ENCODE results near the gene TMTC2.

TMTC2 gene

DNA sequence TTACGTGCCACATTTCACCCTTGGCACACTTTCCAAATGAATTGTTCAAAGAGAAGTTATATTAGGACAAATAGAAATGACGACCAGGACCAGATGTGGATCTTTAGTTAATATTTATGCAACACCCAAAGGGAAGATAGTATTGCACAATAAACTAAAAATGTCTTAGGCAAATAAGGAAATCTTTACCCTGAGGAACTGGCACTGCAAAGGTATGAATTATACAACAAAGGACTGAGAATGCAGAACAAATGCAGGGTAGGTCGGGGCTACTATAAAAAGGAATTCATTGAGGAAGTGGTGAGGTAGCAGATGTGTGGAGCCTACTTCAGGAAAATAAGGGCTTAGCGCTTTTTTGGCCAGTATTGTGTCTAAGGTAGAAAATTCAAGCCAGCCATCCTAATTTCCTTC, 3.9 kb upstream of the TMTC2 start:
- no peak for DNase-seq

DNA sequence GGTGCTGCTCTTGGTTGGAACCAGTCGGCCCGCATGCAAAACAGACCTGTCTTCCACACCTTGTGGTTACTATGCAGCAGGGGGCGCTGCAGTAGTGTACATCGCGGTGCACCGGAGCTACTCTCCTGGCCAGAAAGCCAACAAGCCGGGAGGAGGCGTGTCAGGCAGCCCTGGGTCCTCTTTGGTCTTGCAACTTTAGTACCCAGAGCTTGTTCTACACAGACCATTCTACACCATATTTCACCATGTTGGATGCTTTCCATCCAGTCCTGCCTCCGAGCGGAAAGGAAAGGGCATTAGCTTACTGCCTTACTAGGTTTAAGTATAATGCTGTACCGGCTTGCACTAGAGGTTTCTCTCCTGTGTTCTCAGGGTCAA, 927 bp upstream of the TMTC2 start:
- DNase-seq, result peak; percentile 23

DNA sequence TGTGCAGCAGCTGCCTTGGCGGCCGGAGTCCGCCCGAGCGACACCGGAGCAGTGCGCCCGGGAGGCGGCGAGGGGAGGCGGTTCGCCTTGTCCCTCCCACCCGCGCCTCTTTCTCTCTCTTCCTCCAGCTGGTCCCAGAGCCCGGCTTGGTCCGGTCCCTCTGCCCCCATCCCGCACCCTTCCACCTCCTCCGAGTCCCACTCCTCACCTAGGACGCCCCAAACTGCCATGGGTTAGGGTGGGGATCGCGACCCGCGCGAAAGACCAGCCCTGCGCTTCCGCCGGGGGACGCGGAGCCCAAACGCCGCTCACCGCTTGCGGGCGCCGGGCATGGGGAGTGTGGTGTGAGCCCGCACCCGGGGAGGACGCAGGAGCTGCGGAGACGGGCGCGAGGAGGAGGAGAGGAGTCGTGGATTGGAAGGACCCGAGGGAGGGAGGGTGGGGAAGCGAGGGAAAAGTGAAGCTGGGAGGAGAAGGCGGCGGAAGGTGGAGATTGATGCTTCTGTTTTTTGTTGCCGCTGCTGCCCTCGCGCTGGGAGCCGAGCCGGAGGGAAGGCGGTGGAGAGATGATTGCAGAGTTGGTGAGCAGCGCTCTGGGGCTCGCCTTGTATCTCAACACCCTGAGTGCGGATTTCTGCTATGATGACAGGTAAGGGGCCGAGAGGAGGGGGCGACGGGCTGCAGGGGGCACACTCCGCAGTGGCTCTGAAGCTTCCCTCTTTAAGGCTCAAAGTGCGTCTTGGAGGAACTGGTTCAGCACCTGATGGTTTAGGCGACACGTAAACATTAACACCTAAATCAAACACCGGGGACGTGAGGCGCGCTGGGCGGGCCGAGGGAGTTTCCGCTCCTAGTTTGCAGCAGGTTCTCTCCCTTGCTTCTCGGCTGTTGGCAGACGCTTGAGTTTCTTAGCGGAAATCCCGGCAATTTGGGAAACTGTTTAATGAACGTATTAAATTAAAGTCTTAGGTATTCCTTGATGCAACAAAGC, 610 bp downstream of the TMTC2 start:
- DNase-seq, result peak; percentile 45

DNA sequence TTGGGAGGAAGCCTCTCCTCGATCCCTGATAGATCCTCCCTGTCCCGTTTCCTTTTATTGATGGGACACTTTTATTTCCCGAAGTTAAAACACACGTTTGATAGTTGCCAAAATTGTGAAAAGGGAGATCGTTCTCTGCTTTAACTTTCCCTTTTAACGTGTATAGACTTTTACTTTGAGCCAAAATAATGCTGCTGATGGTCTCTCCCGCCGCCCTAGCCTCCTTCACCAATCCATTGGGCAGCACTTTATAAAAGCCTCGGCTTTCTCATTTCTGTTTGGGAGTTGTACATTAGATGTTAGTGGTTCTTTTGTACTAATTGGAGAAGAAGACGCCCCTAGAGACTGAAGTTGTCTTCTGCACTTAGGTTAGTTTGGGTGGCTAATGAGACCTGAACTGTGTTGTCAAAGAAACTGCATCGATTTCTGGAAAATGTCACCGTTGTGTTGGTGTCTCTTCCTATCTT, 1.4 kb downstream of the TMTC2 start:
- no peak for DNase-seq

DNA sequence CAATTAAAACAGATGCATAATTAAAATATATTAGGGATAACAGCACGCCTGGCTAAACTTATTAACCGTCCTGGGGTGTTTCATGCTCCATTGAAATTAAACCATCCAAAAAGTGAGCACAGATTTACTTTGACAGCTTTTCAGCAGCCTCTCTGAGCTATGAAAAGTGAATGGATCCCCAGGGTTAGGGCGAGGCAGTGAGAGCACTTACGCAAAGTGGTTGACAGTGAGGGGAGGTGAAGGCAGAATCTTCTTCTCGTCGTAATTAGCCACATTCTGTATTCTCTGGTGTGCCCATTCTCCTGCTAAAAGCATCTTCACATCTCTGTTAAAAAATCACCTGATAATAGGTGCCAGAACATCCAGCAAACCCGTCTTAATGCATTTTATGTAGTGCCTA, 1.9 kb downstream of the TMTC2 start:
- no peak for DNase-seq

DNA sequence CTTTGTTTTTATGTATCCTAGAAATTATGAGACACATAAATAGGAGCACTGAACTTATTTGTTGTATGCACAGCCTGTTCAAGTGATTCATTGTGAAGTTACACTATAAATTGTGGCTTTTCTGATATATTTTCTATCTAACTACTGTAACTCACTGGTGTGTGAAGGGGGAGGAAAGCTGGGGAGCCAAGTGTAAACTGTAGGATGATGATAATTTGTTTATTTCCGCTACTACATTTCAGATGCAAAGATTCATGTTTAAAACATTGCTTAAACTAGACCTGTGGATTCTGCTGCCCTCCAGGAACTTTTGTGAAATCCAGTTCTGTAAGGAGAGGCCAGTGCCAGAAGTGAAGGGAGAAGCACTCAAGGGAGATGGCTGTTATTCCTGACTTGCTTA, 3.3 kb downstream of the TMTC2 start:
- no peak for DNase-seq

DNA sequence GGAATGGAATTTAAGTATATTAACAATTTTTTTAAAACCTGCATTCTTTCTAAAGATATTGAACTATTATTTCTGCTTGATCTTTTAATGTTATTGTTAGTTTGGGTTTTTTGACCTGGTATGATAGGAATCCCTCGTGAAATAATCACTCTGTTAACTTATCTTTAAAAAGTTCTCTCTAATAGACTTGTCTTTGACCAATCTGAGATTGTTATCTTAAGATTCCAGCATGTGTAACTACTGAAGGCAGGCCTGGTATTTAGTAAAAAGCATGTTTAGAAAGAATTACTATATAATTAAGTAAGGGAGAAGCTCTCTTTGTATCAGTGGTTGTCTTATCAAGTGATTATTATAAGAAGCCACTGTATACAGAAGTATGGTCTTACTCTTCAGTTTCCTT, 4.8 kb downstream of the TMTC2 start:
- no peak for DNase-seq

DNA sequence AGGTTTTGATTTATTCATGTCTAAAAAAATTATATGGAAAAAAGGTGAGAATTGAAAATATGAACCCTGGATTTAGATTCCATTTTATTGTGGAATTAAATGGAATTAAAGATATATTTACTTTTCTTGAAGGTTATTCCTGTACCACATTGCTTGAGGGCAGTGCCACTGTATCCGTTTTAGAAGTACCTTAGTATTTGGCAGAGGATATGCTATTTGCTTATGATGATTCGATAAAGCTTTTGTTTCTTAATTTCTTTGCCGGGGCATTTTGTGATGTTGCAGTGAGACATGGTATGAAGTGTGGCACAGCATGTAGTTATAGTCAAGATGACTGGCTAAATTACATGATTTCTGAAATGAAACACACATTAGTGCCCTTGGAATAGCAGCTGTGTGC, 7.6 kb downstream of the TMTC2 start:
- no peak for DNase-seq

DNA sequence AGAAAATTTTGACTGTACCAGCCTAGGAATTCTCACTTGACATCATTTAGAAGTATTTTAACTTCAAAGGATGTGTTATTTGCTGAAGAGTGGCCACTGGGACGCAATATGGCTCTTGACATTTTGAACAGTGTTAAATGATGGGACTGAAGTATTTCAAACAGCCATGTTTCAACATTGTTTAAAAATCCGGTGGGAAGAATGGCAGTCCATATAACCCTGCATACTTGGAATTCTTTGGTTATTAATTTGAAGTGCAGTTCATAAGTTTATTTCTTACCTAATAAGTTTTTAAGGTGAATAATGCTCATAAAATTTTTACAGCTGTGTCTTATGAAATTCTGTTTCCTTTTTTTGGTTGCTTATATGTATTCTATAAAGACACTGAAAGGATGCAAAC, 8.3 kb downstream of the TMTC2 start:
- no peak for DNase-seq

DNA sequence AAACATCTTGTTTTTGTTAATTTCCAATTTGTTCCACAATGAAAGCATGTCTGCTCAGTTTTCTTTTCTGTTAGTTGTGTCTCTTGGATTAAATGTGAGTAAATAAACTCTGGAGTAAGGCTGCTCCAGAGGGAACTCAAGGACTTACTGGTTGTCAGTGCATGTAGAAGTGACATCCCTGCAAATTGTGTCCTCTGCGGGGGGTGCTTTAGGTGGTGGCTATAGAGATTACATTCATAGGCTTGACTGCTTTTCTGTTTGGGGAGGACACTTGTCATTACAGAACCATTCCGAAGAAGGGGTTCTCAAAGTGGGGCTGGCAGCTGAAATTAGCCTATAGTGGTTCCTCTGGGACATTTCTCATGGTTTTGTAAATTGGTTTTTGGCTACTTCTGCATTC, 8.8 kb downstream of the TMTC2 start:
- no peak for DNase-seq

DNA sequence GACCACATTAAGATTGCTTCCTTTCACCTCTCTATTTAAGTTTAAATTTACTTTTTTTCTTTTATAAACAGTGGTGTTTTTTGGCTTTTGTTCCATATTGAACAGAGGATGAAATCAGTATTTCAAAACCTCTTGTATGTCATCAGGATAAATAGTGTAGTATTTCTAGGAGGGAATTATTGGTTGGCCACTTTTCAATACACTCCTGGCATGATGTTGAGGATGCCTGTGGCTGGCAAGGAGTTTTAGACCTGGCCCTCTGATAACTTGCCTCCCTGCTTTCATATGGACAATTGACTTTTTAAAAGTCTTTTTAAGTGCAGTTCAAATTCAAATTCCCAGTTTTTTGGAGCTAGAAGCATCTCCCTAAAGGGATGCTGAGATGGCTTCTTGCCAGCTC, 9.8 kb downstream of the TMTC2 start:
- DNase-seq, result no peak

DNA sequence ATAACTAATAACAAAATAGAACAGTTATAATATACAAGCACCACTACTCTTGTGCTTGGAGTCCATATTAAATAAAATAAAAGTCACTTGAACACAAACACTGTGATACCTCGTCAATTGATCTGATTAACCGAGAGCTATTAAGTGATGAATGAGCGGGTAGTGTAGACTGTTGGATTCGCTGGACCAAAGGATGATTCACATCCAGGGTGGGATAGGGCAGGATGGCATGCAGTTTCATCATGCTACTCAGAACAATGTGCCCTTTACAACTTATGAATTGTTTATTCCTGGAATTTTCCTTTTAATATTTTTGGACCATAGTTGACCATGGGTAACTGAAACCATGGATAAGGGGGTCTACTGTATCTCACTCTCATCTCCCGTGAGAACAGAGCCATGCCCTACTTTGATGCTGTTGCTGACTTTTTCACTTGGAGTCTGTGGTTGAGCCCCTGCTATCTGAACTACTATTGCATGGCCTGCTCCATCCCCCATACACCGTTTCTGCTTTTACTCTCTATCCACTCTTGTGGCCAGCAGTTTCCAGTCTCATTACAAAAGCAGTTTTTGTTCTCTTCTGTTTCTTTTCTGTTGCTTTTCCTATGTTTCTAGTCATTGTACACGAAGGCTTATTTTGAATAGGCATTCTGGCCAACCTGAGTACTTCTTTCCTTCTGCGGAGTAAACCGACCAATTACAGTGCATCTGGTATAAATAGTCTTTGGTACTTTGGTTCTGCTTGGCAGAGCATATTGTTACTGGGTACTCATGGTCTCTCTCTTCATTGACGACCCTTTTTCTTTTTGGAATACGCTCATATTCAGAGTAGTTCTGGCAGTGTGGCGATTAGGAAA, 12.2 kb downstream of the TMTC2 start:
- no peak for DNase-seq

DNA sequence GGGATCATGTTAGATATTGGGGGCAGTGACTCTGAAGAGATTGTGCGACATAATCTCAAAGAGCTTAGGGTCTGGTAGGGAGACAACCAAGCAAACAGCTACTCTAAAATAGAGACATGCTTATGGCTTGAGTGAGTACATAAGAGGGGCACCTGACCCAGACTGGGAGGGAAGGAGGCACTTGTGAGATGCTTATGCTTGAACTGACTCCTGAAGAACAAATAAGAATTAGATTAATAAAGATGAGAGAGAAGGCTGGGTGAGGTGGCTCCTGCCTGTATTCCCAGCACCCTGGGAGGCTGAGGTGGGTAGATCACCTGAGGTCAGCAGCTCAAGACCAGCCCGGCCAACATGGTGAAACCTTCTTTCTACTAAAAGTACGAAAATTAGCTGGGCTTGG, 19.1 kb downstream of the TMTC2 start:
- no peak for DNase-seq

DNA sequence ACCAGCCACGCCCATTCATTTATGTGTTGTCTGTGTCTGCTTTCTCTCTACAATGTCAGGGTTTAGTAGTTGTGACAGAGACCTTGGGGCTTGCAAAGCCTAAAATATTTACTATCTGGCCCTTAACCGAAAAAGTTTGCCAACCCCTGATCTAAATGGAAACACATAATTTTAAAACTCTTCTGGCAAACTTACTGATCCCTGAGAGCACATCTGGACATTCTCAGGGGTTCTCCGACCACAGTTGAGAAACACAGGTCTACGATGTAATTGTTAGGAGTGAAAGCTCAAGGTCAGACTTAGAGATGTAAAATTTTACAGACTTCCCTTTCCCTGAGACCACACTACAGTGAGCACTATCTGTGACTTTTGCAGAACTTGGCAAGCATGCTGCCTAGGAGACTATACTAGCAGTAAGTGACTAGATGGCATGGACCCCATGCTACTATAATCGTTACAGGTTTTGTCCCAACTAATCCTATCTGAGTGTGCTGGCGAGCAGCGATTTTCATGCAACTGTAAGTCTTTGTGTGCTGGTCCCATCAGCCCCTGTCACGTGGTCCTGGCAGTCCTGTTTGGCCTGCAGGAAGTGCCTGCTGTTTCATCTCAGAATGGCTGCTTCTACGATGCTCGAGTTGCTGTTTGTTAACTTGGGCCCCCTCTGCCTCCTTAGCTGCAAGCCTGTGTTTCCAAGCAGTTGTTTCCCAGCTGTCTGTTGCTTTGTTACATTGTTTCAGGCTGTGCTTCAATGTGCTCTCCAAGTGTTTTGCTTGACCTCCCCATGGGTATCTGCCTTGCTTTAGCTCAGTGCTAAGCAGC, 21.6 kb downstream of the TMTC2 start:
- DNase-seq, result no peak

DNA sequence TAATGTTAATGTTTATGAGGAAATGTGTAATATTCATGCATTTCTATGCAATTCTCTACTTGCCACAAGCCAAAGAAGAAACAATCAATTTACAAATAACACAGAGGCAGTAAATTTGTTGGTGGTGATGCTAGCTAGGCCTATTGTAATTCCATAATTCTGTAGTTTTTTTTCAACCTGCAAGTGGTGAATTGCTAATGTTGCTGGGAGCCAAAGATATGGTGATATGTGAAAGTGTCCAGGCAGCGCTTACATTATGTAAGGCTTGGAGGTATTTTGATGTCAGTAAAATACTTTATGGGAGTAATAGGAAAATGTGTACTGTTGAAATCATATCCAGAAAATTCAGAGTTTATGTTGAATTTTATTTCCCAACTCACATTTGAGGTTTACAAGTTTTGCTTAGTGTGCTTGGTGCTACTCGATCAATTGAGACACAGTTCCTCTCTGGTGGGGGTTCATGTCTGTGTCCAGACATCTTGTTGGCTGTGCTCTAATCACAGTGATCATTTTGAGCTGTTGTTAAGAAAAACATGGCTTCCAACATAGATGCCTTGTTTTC, 23.2 kb downstream of the TMTC2 start:
- no peak for DNase-seq

DNA sequence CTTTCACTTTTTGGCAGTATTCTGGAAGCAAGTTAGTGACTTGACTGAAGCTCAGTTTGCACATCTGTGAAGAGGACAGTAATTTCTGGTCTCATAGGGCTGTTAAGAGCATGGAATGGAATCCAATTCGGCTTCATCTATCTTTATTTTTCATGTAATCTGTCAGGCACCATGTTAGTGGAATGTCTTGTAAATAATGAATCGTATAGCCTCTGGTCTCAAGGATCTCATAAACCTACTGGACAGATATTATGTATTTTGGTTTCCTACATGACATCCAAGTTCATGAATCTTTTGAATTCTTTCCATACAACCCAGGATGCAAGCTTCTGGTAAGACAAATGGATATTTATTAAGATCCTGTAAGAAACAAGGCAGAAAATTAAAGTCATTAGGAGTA, 24.0 kb downstream of the TMTC2 start:
- no peak for DNase-seq

DNA sequence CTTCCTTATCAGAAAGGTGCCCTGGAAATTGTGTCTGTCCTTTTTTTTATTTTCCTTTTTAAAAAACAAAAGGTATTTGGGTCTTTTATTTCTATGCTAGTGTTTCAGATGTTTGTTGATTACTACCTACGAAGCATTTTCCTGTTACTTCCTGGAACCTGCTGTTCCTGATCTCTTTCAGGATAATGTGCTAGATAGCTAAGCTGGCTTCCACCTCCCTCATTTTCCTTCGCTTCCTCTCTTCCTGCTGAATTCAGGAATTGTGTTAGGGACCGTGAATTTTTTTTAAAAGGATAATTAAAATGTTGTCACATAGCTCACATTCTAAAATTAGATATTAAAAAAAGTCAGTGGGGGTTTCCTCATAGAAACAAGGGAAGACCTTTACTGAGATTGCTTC, 27.7 kb downstream of the TMTC2 start:
- no peak for DNase-seq

DNA sequence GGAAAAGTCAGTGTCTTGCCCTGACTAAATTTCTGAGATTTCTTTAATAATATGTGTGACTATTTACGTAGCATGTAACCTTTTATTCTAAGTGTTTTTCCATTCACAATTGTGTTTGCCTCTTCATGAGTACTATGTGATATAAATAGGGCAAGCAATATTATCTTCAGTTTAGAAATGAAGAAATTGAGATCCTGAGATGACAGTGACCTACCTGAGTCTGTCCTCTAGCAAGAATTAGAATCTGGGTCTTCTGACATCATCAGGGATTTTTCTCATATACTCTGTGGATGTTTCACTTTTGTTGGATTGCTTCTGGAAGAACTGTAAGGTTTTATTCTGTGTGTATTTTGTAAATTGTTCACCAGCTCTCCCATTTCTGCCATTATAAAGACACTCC, 35.0 kb downstream of the TMTC2 start:
- DNase-seq, result no peak

DNA sequence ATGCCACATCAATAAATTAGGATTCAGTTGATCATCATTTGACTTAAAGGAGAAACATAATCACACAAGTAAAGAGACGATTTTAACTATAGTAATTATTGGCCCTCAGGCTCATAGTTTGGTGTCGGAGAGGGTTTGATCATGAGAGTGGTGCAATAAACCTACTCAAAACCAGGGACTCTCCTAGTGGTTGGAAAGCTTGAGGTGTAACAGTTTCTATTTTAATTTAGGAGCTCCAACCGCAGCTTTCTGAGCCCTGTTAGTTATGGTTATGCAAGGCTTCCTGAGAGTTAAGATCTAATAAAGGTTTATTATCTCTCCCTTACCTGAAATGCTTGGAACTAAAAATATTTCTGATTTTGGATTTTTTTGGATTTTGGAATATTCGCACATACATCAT, 36.4 kb downstream of the TMTC2 start:
- no peak for DNase-seq

DNA sequence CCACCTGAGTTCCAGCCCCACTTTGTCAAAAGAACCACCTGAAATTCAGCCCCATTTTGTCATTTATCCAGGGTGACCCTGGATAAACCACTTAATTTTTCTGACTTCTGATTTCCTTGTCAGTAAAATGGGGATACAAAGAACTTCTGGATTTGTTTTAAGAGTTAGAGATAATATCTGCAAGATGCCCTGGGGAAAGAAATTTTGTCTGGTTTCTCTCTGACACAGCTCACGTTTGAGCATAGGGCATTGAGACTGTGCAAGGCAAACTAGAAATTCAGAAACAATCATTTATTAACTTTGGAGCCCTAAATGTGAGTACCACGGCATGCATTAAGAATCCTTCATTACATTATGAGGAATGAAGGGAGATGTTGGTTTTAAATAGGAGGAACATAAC, 37.2 kb downstream of the TMTC2 start:
- DNase-seq, result no peak

DNA sequence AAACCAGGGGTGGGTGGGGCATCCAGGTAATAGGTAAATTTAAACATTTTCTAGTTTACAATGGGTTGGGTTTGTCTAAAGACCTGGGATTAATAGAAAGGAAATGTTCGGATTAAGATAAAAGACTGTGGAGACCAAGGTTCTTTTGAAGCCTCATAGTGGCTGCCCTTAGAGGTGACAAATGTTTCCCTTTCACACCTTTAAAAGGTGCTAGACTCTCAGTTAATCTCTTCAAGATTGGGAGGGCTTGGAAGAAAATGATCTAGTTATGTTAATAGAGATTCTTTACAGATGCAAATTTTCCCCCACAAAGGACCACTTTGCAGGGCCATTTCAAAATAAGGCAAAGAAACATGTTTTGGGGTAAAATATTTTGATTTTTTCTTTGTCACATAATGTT, 39.0 kb downstream of the TMTC2 start:
- no peak for DNase-seq

DNA sequence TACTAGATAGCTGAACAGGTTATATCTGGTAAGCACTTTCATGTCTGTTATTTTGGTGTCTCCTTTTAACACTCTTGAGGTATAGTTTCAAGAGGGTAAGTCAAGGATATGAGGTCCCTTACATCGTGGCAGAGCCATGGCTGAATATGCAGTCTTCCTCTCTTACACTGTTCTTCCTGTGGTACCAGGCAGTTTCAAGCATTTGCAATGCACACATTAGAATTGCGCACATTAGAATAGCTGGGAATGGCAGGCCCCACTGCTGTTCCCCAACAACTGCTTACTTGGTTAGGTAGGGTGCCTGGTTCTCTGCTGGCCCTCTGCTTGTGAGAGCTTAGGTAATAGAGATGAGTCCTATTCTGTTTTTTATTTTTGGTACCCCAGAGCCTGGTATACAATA, 41.2 kb downstream of the TMTC2 start:
- DNase-seq, result no peak

DNA sequence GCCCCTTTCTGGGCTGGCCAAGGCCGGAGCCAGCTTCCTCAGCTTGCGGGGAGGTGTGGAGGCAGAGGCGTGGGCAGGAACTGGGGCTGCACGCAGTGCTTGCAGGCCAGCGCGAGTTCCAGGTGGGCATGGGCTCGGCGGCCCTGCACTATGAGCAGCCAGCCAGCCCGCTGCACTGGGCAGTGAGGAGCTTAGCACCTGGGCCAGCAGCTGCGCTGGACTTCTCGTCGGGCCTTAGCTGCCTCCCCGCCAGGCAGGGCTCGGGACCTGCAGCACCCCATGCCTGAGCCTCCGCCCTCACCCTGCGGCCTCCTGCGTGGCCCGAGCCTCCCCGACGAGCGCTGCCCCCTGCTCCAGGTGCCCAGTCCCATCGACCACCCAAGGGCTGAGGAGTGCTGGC, 42.0 kb downstream of the TMTC2 start:
- DNase-seq, result no peak
